GM12878 (cell line): ENCODE data around the gene CACNA2D3. TPM values are rescaled to one million over a fixed set of nuclear protein-coding genes. Genes with fewer than 3 reads are reported as not detected.

Experiments
- ATAC-seq: fragments of 200-7000 bp; cut with Tn5 transposase; 3 replicates; pipeline ENCODE4 v1.9.1; 2020; ENCODE audit warnings: mild to moderate bottlenecking, moderate library complexity
- BruUV-seq: library from RNA; stranded (reverse); fragments of 400-500 nt; replicated peaks from 2 replicates; lab custom pipeline; 2021; lab: Mats Ljungman, UMichigan
- CTCF ChIA-PET: fragments of 300-600 bp; sonication (Branson Sonifier 250); formaldehyde crosslinking; extraction: SDS; loops from one replicate; lab custom pipeline; 2021; ENCODE audit warnings: inconsistent platforms; lab: Yijun Ruan, JAX
- POLR2A ChIA-PET: fragments of 350-600 bp; formaldehyde crosslinking; extraction: SDS; loops from one replicate; lab custom pipeline; 2021; ENCODE audit warnings: inconsistent platforms; lab: Charles Lee
- RAD21 ChIA-PET: fragments of 300-600 bp; sonication (Branson Sonifier 250); formaldehyde crosslinking; loops from one replicate; lab custom pipeline; 2023; ENCODE audit warnings: antibody characterized with exemption; ENCODE audit not compliant: unreplicated experiment; lab: Charles Lee
- SMC1A ChIA-PET: fragments of 300-600 bp; sonication (Branson Sonifier 250); formaldehyde crosslinking; loops from one replicate; lab custom pipeline; 2023; ENCODE audit not compliant: unreplicated experiment, uncharacterized antibody; lab: Charles Lee
- DNase-seq: peaks from one replicate; pipeline ENCODE4 v3.0.0-alpha.2; 2011; ENCODE audit warnings: low read depth, low spot score
- FAIRE-seq: peaks from 3 replicates; lab custom pipeline; 2011; peaks lifted over from hg19 to GRCh38; lab: Jason Lieb, UNC
- H2AFZ ChIP-seq: 2 replicates; pipeline ENCODE4 v1.6.0; 2011; ENCODE audit warnings: low read depth, low read length, control low read depth; ENCODE audit not compliant: control insufficient read depth
- H3K27ac ChIP-seq: 2 replicates; pipeline ENCODE4 v1.5.1; 2011; ENCODE audit warnings: control low read depth; ENCODE audit not compliant: control insufficient read depth, insufficient read depth
- H3K27me3 ChIP-seq, 2 experiments: replicated peaks in 1 of 2; 2 replicates each; pipeline versions ENCODE4 v1.6.0 to v1.6.1; 2011; ENCODE audit warnings: low read length in 1 of 2; ENCODE audit not compliant: control insufficient read depth in 2 of 2, insufficient read depth in 2 of 2
- H3K36me3 ChIP-seq, 2 experiments: 2 replicates each; pipeline ENCODE4 v1.5.1; 2011; ENCODE audit warnings: low read length in 1 of 2; ENCODE audit not compliant: control insufficient read depth in 2 of 2, insufficient read depth in 2 of 2
- H3K4me1 ChIP-seq: 2 replicates; pipeline ENCODE4 v1.6.1; 2011; ENCODE audit warnings: mild to moderate bottlenecking, low read length, moderate library complexity, mixed read lengths; ENCODE audit not compliant: control insufficient read depth, insufficient read depth
- H3K4me2 ChIP-seq: 2 replicates; pipeline ENCODE4 v1.6.0; 2011; ENCODE audit warnings: control low read depth; ENCODE audit not compliant: control insufficient read depth, insufficient read depth
- H3K4me3 ChIP-seq: fragments of 200-600 bp; sonication (generic); 2 replicates; pipeline ENCODE4 v1.5.1; 2016
- H3K79me2 ChIP-seq: 2 replicates; pipeline ENCODE4 v1.6.0; 2011; ENCODE audit warnings: low read length; ENCODE audit not compliant: control insufficient read depth, insufficient read depth
- H3K9ac ChIP-seq: 2 replicates; pipeline ENCODE4 v1.8.0; 2011; ENCODE audit warnings: low read length, control low read depth, mixed read lengths; ENCODE audit not compliant: control insufficient read depth, insufficient read depth
- H3K9me3 ChIP-seq: replicated peaks from 3 replicates; pipeline ENCODE4 v1.5.1; 2011; ENCODE audit warnings: mild to moderate bottlenecking, low read length; ENCODE audit not compliant: control insufficient read depth, insufficient read depth
- H4K20me1 ChIP-seq: 2 replicates; pipeline ENCODE4 v1.6.0; 2011; ENCODE audit not compliant: control insufficient read depth, insufficient read depth
- BCL3 ChIP-seq: IDR thresholded peaks from 2 replicates; pipeline ENCODE4 v1.6.1; 2011; ENCODE audit warnings: borderline replicate concordance, low read depth, mild to moderate bottlenecking, moderate library complexity, low read length; ENCODE audit not compliant: insufficient read depth, poor library complexity, severe bottlenecking
- CEBPB ChIP-seq, 2 experiments: fragments of 150-350 bp in 1 of 2; IDR thresholded peaks; 2 replicates each; pipeline ENCODE4 v1.6.1; 2012 to 2014; ENCODE audit warnings: low read depth in 2 of 2, low read length in 2 of 2, borderline replicate concordance in 1 of 2, inconsistent platforms in 1 of 2
- E2F8 ChIP-seq: fragments of 450-650 bp; IDR thresholded peaks from 2 replicates; pipeline ENCODE4 v1.6.1; 2018; ENCODE audit warnings: mild to moderate bottlenecking, low read depth, moderate library complexity; ENCODE audit not compliant: partially characterized antibody
- ETV6 ChIP-seq, 2 experiments: fragments of 450-650 bp in 1 of 2; IDR thresholded peaks in 1 of 2; conservative IDR thresholded peaks in 1 of 2; 2 replicates each; pipeline ENCODE4 v1.6.1; 2014; ENCODE audit warnings: antibody characterized with exemption in 1 of 2, borderline replicate concordance in 1 of 2, low read depth in 1 of 2, mild to moderate bottlenecking in 1 of 2, moderate library complexity in 1 of 2
- HDGF ChIP-seq: fragments of 450-650 bp; IDR thresholded peaks from 2 replicates; pipeline ENCODE4 v1.6.1; 2016; ENCODE audit warnings: antibody characterized with exemption
- HSF1 ChIP-seq: fragments of 150-350 bp; IDR thresholded peaks from 2 replicates; pipeline ENCODE4 v1.6.1; 2014; ENCODE audit warnings: mild to moderate bottlenecking, low read depth, low read length
- JUNB ChIP-seq: IDR thresholded peaks from 2 replicates; pipeline ENCODE4 v1.6.1; 2016; ENCODE audit warnings: antibody characterized with exemption, mild to moderate bottlenecking
- KLF5 ChIP-seq: fragments of 450-650 bp; IDR thresholded peaks from 2 replicates; pipeline ENCODE4 v1.6.1; 2014; ENCODE audit warnings: mild to moderate bottlenecking; ENCODE audit not compliant: partially characterized antibody
- NBN ChIP-seq: fragments of 450-650 bp; IDR thresholded peaks from 2 replicates; pipeline ENCODE4 v1.6.1; 2016
- POLR2AphosphoS2 ChIP-seq: IDR thresholded peaks from 2 replicates; pipeline ENCODE4 v1.6.1; 2011; ENCODE audit warnings: low read depth, mild to moderate bottlenecking, low read length, improper control_type of control experiment, moderate library complexity
- RAD51 ChIP-seq: fragments of 450-650 bp; IDR thresholded peaks from 2 replicates; pipeline ENCODE4 v1.6.1; 2016; ENCODE audit warnings: moderate library complexity, mild to moderate bottlenecking, inconsistent platforms
- RELA ChIP-seq: fragments of 450-650 bp; IDR thresholded peaks from 2 replicates; pipeline ENCODE4 v1.8.0; 2014; ENCODE audit warnings: borderline replicate concordance; ENCODE audit not compliant: partially characterized antibody
- STAT3 ChIP-seq: IDR thresholded peaks from 2 replicates; pipeline ENCODE4 v1.6.1; 2011; ENCODE audit warnings: low read depth, low read length, improper control_type of control experiment
- SUPT20H ChIP-seq: IDR thresholded peaks from 2 replicates; pipeline ENCODE4 v1.6.1; 2011; ENCODE audit warnings: low read depth, mild to moderate bottlenecking, low read length, moderate library complexity, borderline replicate concordance; ENCODE audit not compliant: control insufficient read depth
- TCF12 ChIP-seq: IDR thresholded peaks from 2 replicates; pipeline ENCODE4 v1.6.1; 2011; ENCODE audit warnings: low read depth, mild to moderate bottlenecking, low read length
- USF1 ChIP-seq: IDR thresholded peaks from 2 replicates; pipeline ENCODE4 v1.6.1; 2011; ENCODE audit warnings: borderline replicate concordance, low read depth, mild to moderate bottlenecking, moderate library complexity, mixed read lengths, low read length; ENCODE audit not compliant: insufficient read depth; ENCODE audit errors: extremely low read length
- YY1 ChIP-seq: IDR thresholded peaks from 2 replicates; pipeline ENCODE4 v1.6.1; 2011; ENCODE audit warnings: low read depth, mild to moderate bottlenecking, low read length
- ZNF207 ChIP-seq: fragments of 450-650 bp; IDR thresholded peaks from 2 replicates; pipeline ENCODE4 v1.6.1; 2014; ENCODE audit warnings: antibody characterized with exemption, mild to moderate bottlenecking, borderline replicate concordance
- ZZZ3 ChIP-seq: IDR thresholded peaks from 2 replicates; pipeline ENCODE4 v1.6.1; 2011; ENCODE audit warnings: low read depth; ENCODE audit not compliant: control insufficient read depth, insufficient read length
- WGBS: methylation state at CpG from one replicate; pipeline ENCODE4 v1.1.6; 2016; ENCODE audit warnings: low lambda C conversion rate; ENCODE audit not compliant: insufficient replicate concordance, insufficient coverage; ENCODE audit errors: missing lambda C conversion rate; 5-methylcytosine and 5-hydroxymethylcytosine counted together
- in situ Hi-C: fragments of 300-500 bp; cut with MboI; formaldehyde crosslinking; loops from 9 replicates; pipeline ENCODE4 v1.14.3; 2018; ENCODE audit warnings: mixed read lengths
- intact Hi-C: fragments of 100-400 bp; cut with micrococcal nuclease; formaldehyde crosslinking; loops from one replicate; pipeline ENCODE4 v1.14.2; 2022; ENCODE audit not compliant: unreplicated experiment
- polyA plus RNA-seq, 11 experiments: library from polyadenylated mRNA; depleted of rRNA in 4 of 11; unstranded in 6 of 11; stranded (reverse) in 5 of 11; fragments of >200 nt; fragmentation: Nextera tagmentation in 4 of 11; fragmentation: Illumina TruSeq in 1 of 11; extraction: Ambion mirVana in 4 of 11; extraction: Trizol in 1 of 11; gene quantifications; 1 replicate in 1 of 11; 2 replicates in 10 of 11; pipeline versions ENCODE4 v1.2.1 to v1.2.3, GENCODE V29; 2011 to 2016; ENCODE audit warnings: inconsistent platforms in 2 of 11, missing spikeins in 2 of 11, low read depth in 1 of 11
- total RNA-seq, 4 experiments: library from RNA; depleted of rRNA in 3 of 4; stranded (reverse); fragments of >200 nt in 3 of 4; fragmentation: Illumina TruSeq in 1 of 4; extraction: Trizol in 1 of 4; gene quantifications; 2 replicates each; pipeline versions ENCODE4 v1.2.1 to v1.2.3, GENCODE V29; 2013 to 2021

The CACNA2D3 gene
- total and polyA plus RNA-seq, 10 of the 15 experiments (the other 5 are each of a cell fraction or from before 2014, with no cell fraction given): not detected

GRCh38 chr3:54564374-54564925 lies 442.1 kb downstream of the CACNA2D3 start:
- Histone ChIP-seq H3K79me2 (no peaks in the 10 kb centered on the region), H3K4me1 (no peaks in the 10 kb centered on the region), H3K9me3 (no peaks in the 10 kb centered on the region), H3K4me3 (no peak overlapping the region), H4K20me1 (no peaks in the 10 kb centered on the region), H3K9ac (no peak overlapping the region), H3K36me3 (no peaks in the 10 kb centered on the region), H3K27me3 (no peaks in the 10 kb centered on the region), H3K27ac (no peak overlapping the region), H2AFZ (no peak overlapping the region), H3K4me2 (no peak overlapping the region)
- ChIA-PET SMC1A (no interaction called here), POLR2A (no interaction called here), CTCF (no interaction called here), RAD21 (no interaction called here)
- in situ Hi-C loops: no loop called here
- DNase-seq: no peak
- intact Hi-C loops: no loop called here
- no TSS peak for BruUV-seq
- no peak for ATAC-seq
- WGBS: 32% methylated on average over 6 of the region's 6 CpGs
- no peak for FAIRE-seq
- TF ChIP-seq KLF5 (no peak), ETV6 (conservative IDR thresholded peaks at IDR 0.05 in 1 of 2, IDR thresholded peaks at IDR 0.05 in 1 of 2; ENCODE audit: borderline replicate concordance in 1 of 2, low read depth in 1 of 2) (no peak), CEBPB (IDR thresholded peaks at IDR 0.05; ENCODE audit: borderline replicate concordance in 1 of 2, low read depth in 2 of 2, low read length in 2 of 2) (no peak), SUPT20H (no peak), ZZZ3 (no peak), STAT3 (no peak), POLR2AphosphoS2 (no peak), E2F8 (no peak), JUNB (no peak), YY1 (no peak), TCF12 (no peak), HDGF (no peak), RELA (no peak), ZNF207 (no peak), RAD51 (no peak), HSF1 (no peak), USF1 (no peak), BCL3 (no peak), NBN (no peak)
